Testis (tissue), 2 donors: ENCODE measurements around the gene CNKSR2.

Experiments used
- CTCF ChIP-seq, 3 experiments: fragments of 450-650 bp in 2 of 3; fragments of 200-600 bp in 1 of 3; sonication (generic) in 1 of 3; IDR thresholded peaks; one replicate each; pipeline ENCODE4 v1.5.1; 2016 to 2019; ENCODE audit warnings: antibody characterized with exemption in 3 of 3, mild to moderate bottlenecking in 2 of 3, moderate library complexity in 1 of 3
- POLR2A ChIP-seq: fragments of 450-650 bp; IDR thresholded peaks from one replicate; pipeline ENCODE4 v1.6.1; 2017; ENCODE audit warnings: antibody characterized with exemption, mild to moderate bottlenecking, moderate library complexity

GRCh38 chrX:21374994-21375707, 933 bp downstream of the CNKSR2 start:
- TF ChIP-seq POLR2A (no peak), CTCF (IDR thresholded peaks at IDR 0.05) (no peak)
